GM23338 (cell line): ENCODE measurements around the gene LRRTM1. TPM values are rescaled to one million over a fixed set of nuclear protein-coding genes. Genes with fewer than 3 reads are reported as not detected.

Source experiments
- ATAC-seq: fragments of 200-7000 bp; cut with Tn5 transposase; 3 replicates; pipeline ENCODE4 v1.9.1; 2020
- DNase-seq: peaks from one replicate; pipeline ENCODE4 v3.0.0-alpha.2; 2015; ENCODE audit warnings: low spot score
- H2AFZ ChIP-seq: fragments of 200-600 bp; sonication (generic); 2 replicates; pipeline ENCODE4 v1.8.0; 2016; ENCODE audit warnings: antibody characterized with exemption, mild to moderate bottlenecking, moderate library complexity
- H3F3A ChIP-seq: fragments of 200-600 bp; sonication (generic); replicated peaks from 2 replicates; pipeline ENCODE4 v1.8.0; 2017; ENCODE audit warnings: antibody characterized with exemption, mixed run types, low read depth
- H3K27ac ChIP-seq: fragments of 200-600 bp; sonication (generic); 2 replicates; pipeline ENCODE4 v1.6.1; 2016; ENCODE audit warnings: low read depth
- H3K27me3 ChIP-seq: fragments of 200-600 bp; sonication (generic); 2 replicates; pipeline ENCODE4 v1.8.0; 2016; ENCODE audit warnings: mild to moderate bottlenecking, mixed run types, moderate library complexity; ENCODE audit not compliant: insufficient read depth
- H3K36me3 ChIP-seq: fragments of 200-600 bp; sonication (generic); 2 replicates; pipeline ENCODE4 v1.8.0; 2016; ENCODE audit warnings: mild to moderate bottlenecking; ENCODE audit not compliant: insufficient read depth
- H3K4me1 ChIP-seq: fragments of 200-600 bp; sonication (generic); 2 replicates; pipeline ENCODE4 v1.8.0; 2016; ENCODE audit warnings: mild to moderate bottlenecking, moderate library complexity; ENCODE audit not compliant: insufficient read depth
- H3K4me2 ChIP-seq: fragments of 200-600 bp; sonication (generic); 2 replicates; pipeline ENCODE4 v1.7.1; 2017; ENCODE audit warnings: mixed run types
- H3K4me3 ChIP-seq: fragments of 200-600 bp; sonication (generic); 2 replicates; pipeline ENCODE4 v1.6.1; 2016; ENCODE audit warnings: mixed run types
- H3K79me2 ChIP-seq: fragments of 200-600 bp; sonication (generic); replicated peaks from 2 replicates; pipeline ENCODE4 v1.8.0; 2017; ENCODE audit warnings: mild to moderate bottlenecking; ENCODE audit not compliant: insufficient read depth
- H3K9me2 ChIP-seq: fragments of 200-600 bp; sonication (generic); 2 replicates; pipeline ENCODE4 v1.8.0; 2017; ENCODE audit not compliant: insufficient read depth
- H4K20me1 ChIP-seq: fragments of 200-600 bp; sonication (generic); replicated peaks from 2 replicates; pipeline ENCODE4 v1.8.0; 2017; ENCODE audit warnings: mild to moderate bottlenecking; ENCODE audit not compliant: insufficient read depth
- H3K27ac Mint-ChIP-seq: 2 replicates; pipeline ENCODE4 v1.8.0; 2020; ENCODE audit warnings: inconsistent platforms, mild to moderate bottlenecking, moderate library complexity, mixed read lengths
- H3K27me3 Mint-ChIP-seq: 3 replicates; pipeline ENCODE4 v1.8.0; 2022; ENCODE audit warnings: low read depth, mild to moderate bottlenecking, moderate library complexity, mixed read lengths, inconsistent platforms; ENCODE audit not compliant: insufficient read depth, poor library complexity
- H3K36me3 Mint-ChIP-seq: 3 replicates; pipeline ENCODE4 v1.8.0; 2021; ENCODE audit warnings: low read depth, mild to moderate bottlenecking, inconsistent platforms, moderate library complexity, mixed read lengths
- H3K4me1 Mint-ChIP-seq: 3 replicates; pipeline ENCODE4 v1.8.0; 2020; ENCODE audit warnings: mild to moderate bottlenecking, inconsistent platforms, mixed read lengths
- H3K4me3 Mint-ChIP-seq: 3 replicates; pipeline ENCODE4 v1.8.0; 2021; ENCODE audit warnings: moderate library complexity, mild to moderate bottlenecking, inconsistent platforms, mixed read lengths
- H3K9me3 Mint-ChIP-seq: 3 replicates; pipeline ENCODE4 v1.8.0; 2020; ENCODE audit warnings: moderate library complexity, mild to moderate bottlenecking, inconsistent platforms, mixed read lengths
- CREB1 ChIP-seq: fragments of 250-450 bp; sonication (Bioruptor Pico); IDR thresholded peaks from 2 replicates; pipeline ENCODE4 v1.5.0; 2020; ENCODE audit warnings: low read depth, mild to moderate bottlenecking, moderate library complexity
- EZH2 ChIP-seq: fragments of 200-600 bp; sonication (generic); IDR thresholded peaks from one replicate; pipeline ENCODE4 v1.8.0; 2017; ENCODE audit warnings: antibody characterized with exemption, mild to moderate bottlenecking, low read depth; ENCODE audit not compliant: unreplicated experiment
- JUNB ChIP-seq: IDR thresholded peaks from one replicate; pipeline ENCODE4 v1.6.1; 2016; ENCODE audit warnings: antibody characterized with exemption; ENCODE audit not compliant: unreplicated experiment
- ZNF114 ChIP-seq: fragments of 250-450 bp; sonication (Bioruptor Pico); IDR thresholded peaks from 2 replicates; pipeline ENCODE4 v1.5.0; 2020; ENCODE audit warnings: mild to moderate bottlenecking, moderate library complexity
- ZNF462 ChIP-seq: fragments of 250-450 bp; sonication (Bioruptor Pico); IDR thresholded peaks from 2 replicates; pipeline ENCODE4 v1.5.0; 2020; ENCODE audit warnings: mild to moderate bottlenecking, moderate library complexity
- polyA plus RNA-seq: library from polyadenylated mRNA; unstranded; fragments of >200 nt; fragmentation: Nextera tagmentation; extraction: Ambion mirVana; gene quantifications from 2 replicates; pipeline ENCODE4 v1.2.1, GENCODE V29; 2016
- total RNA-seq: library from RNA; depleted of rRNA; stranded (reverse); fragments of >200 nt; shearing (Covaris generic); gene quantifications from 2 replicates; pipeline ENCODE4 v1.2.3, GENCODE V29; 2014
- TF ChIP-seq, protein P1 (sequence below), 2 experiments: fragments of 200-600 bp in 1 of 2; sonication (generic) in 1 of 2; conservative IDR thresholded peaks; 2 replicates each; pipeline versions ENCODE4 v1.5.1 to v1.6.1; 2016 to 2017; ENCODE audit warnings: antibody characterized with exemption in 2 of 2, low read depth in 2 of 2, mild to moderate bottlenecking in 2 of 2, moderate library complexity in 1 of 2

LRRTM1 gene
- total and polyA plus RNA-seq, 2 experiments from 2014 or later, result 0.34 to 1.3 TPM

DNA sequence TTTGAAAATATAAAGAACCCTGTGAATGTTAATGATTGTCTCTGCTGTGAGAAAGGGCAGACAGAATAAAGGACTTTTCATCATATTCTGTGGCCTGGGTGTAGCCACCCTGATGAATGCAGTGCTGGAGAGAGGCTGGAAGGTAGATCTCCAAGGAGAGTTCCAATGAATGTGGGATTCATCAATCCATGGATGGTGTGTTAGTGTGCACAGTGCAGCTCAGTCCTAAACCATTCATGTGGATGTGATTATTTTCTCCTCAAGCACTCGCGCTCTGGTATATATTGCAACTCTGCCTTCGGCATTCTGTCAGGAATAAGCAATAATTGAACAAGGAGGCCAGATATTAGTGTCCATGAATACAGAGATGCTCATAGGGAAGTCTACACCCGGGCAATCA, 47.1 kb downstream of the LRRTM1 start:
- TF ChIP-seq EZH2, result no peak
- TF ChIP-seq ZNF114 (CRISPR knock-in tag), result no peak
- no peak for TF ChIP-seq JUNB
- H3K4me3 Mint-ChIP-seq, result no peak overlapping the region
- peaks cover 2% of the 10 kb centered on the region for H3K27me3 Mint-ChIP-seq
- H3K36me3 ChIP-seq, result no peaks in the 10 kb centered on the region
- H3K4me1 ChIP-seq, result no peaks in the 10 kb centered on the region
- H4K20me1 ChIP-seq, result no peaks in the 10 kb centered on the region
- no peak overlapping the region for H3K4me3 ChIP-seq
- H3K27ac ChIP-seq, result no peak overlapping the region
- H3K9me2 ChIP-seq, result no peaks in the 10 kb centered on the region; the same call in 1 of the 2 replicates
- H3K27ac Mint-ChIP-seq, result no peak overlapping the region
- no peak overlapping the region for H2AFZ ChIP-seq
- no peaks in the 10 kb centered on the region; the same call in 2 of the 3 replicates for H3K9me3 Mint-ChIP-seq
- ATAC-seq (no peak), DNase-seq (no peak)
- no peak overlapping the region for H3K4me2 ChIP-seq
- no peaks in the 10 kb centered on the region for H3K79me2 ChIP-seq
- peaks cover 10% of the 10 kb centered on the region for H3K4me1 Mint-ChIP-seq
- no peaks in the 10 kb centered on the region for H3F3A ChIP-seq
- no peaks in the 10 kb centered on the region for H3K36me3 Mint-ChIP-seq
- H3K27me3 ChIP-seq, result no peaks in the 10 kb centered on the region

GRCh38 chr2:80256782-80257167, 47.8 kb downstream of the LRRTM1 start:
- H3K4me1 Mint-ChIP-seq, result peaks cover 10% of the 10 kb centered on the region
- no peaks in the 10 kb centered on the region; the same call in 1 of the 2 replicates for H3K9me2 ChIP-seq

DNA sequence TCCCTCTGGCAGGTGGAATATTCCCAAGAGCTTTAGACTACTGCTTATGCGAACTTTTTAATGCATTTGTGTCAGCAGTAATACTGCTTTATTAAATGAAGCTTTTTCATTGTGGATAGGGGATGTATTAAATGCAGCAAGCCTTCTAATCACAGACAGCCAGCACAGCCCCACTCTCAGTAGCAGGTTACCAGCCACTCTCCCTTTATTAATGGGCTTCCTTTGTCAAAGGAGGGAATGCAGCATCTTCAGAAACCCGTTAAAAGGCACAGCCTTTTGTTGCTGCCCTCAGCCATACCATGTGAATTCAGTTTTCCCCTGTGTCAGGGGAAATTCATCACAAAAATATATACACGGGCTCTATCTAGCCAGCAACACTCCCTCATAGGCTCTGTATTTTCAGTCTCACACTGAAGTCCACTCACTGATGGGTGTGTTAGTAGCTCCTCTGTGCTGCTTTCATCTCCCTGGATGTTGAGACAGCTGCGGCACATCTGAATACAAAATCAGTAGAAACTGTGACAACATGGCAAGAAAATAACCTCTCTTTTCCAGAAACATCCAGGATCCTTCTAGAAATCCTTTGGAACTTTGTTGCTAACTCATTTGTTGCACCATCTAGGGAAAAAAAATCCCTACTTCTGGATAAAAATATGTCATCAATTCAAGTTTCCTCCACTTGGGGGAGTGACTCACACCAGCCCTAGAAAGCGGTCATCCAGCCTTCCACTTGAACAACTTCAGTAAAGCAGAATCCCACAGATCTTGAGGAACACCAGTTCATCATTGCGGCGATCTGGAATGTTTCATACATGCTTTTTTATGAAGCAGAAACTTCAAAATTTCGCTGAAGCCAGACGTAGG, 48.4 kb downstream of the LRRTM1 start:
- Histone ChIP-seq H2AFZ (no peak overlapping the region), H3F3A (no peaks in the 10 kb centered on the region), H3K4me3 (no peak overlapping the region), H3K4me2 (no peak overlapping the region), H3K27me3 (no peaks in the 10 kb centered on the region), H3K27ac (no peak overlapping the region), H3K9me2 (peaks cover 5% of the 10 kb centered on the region; the same call in 1 of the 2 replicates), H3K79me2 (no peaks in the 10 kb centered on the region), H3K36me3 (no peaks in the 10 kb centered on the region), H3K4me1 (no peaks in the 10 kb centered on the region), H4K20me1 (no peaks in the 10 kb centered on the region)
- Mint-ChIP-seq H3K9me3 (no peaks in the 10 kb centered on the region; the same call in 2 of the 3 replicates), H3K27ac (no peak overlapping the region), H3K27me3 (peaks cover 2% of the 10 kb centered on the region), H3K36me3 (no peaks in the 10 kb centered on the region), H3K4me1 (peaks cover 10% of the 10 kb centered on the region), H3K4me3 (no peak overlapping the region)
- DNase-seq, result peak; percentile 76
- peak; percentile 71 for ATAC-seq
- TF ChIP-seq ZNF462 (CRISPR knock-in tag), result 0 out of 2 replicates have a peak, but pooled peaks have one; percentile 42

More at GRCh38 chr2:80256782-80257167, 47.8 kb downstream of the LRRTM1 start:
- Mint-ChIP-seq H3K9me3 (no peaks in the 10 kb centered on the region; the same call in 2 of the 3 replicates), H3K27me3 (peaks cover 2% of the 10 kb centered on the region), H3K36me3 (no peaks in the 10 kb centered on the region), H3K27ac (no peak overlapping the region), H3K4me3 (no peak overlapping the region)
- Histone ChIP-seq H3K36me3 (no peaks in the 10 kb centered on the region), H2AFZ (no peak overlapping the region), H3K4me1 (no peaks in the 10 kb centered on the region), H3K27ac (no peak overlapping the region), H3K4me3 (no peak overlapping the region), H3K79me2 (no peaks in the 10 kb centered on the region), H3K27me3 (no peaks in the 10 kb centered on the region), H4K20me1 (no peaks in the 10 kb centered on the region), H3F3A (no peaks in the 10 kb centered on the region), H3K4me2 (no peak overlapping the region)
- DNase-seq (no peak), ATAC-seq (no peak)
- TF ChIP-seq CREB1, result no peak
- TF ChIP-seq, protein P1, sequence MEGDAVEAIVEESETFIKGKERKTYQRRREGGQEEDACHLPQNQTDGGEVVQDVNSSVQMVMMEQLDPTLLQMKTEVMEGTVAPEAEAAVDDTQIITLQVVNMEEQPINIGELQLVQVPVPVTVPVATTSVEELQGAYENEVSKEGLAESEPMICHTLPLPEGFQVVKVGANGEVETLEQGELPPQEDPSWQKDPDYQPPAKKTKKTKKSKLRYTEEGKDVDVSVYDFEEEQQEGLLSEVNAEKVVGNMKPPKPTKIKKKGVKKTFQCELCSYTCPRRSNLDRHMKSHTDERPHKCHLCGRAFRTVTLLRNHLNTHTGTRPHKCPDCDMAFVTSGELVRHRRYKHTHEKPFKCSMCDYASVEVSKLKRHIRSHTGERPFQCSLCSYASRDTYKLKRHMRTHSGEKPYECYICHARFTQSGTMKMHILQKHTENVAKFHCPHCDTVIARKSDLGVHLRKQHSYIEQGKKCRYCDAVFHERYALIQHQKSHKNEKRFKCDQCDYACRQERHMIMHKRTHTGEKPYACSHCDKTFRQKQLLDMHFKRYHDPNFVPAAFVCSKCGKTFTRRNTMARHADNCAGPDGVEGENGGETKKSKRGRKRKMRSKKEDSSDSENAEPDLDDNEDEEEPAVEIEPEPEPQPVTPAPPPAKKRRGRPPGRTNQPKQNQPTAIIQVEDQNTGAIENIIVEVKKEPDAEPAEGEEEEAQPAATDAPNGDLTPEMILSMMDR (conservative IDR thresholded peaks at IDR 0.05; ENCODE audit: low read depth in 2 of 2), result 0 out of 4 replicates have a peak, but pooled peaks of 1 of the 2 experiments have one; percentile 4
